H1 (cell line): ENCODE measurements around the gene SPEM3. TPM values are rescaled to one million over a fixed set of nuclear protein-coding genes. Genes with fewer than 3 reads are reported as not detected.

Source experiments
- BRCA1 ChIP-seq: IDR thresholded peaks from 2 replicates; pipeline ENCODE4 v1.6.1; 2012; ENCODE audit warnings: low read depth, low read length, improper control_type of control experiment
- CREB1 ChIP-seq: IDR thresholded peaks from 2 replicates; pipeline ENCODE4 v1.6.1; 2012; ENCODE audit warnings: inconsistent platforms
- CTBP2 ChIP-seq: IDR thresholded peaks from 2 replicates; pipeline ENCODE4 v1.7.0; 2011; ENCODE audit warnings: borderline replicate concordance, mild to moderate bottlenecking, moderate library complexity, mixed read lengths, low read length; ENCODE audit not compliant: insufficient read depth, insufficient read length
- E2F6 ChIP-seq: IDR thresholded peaks from 2 replicates; pipeline ENCODE4 v1.6.1; 2012; ENCODE audit warnings: inconsistent platforms
- EZH2 ChIP-seq: fragments of 200-600 bp; sonication (generic); IDR thresholded peaks from 2 replicates; pipeline ENCODE4 v1.7.1; 2012; ENCODE audit warnings: low read depth, mild to moderate bottlenecking, moderate library complexity, low read length, inconsistent platforms; ENCODE audit not compliant: severe bottlenecking
- HDAC6 ChIP-seq: IDR thresholded peaks from one replicate; pipeline ENCODE4 v1.7.1; 2012; ENCODE audit warnings: low read depth, mild to moderate bottlenecking, inconsistent platforms, low read length, moderate library complexity
- KDM1A ChIP-seq: fragments of 200-600, 300-600 bp; sonication (generic); IDR thresholded peaks from 2 replicates; pipeline ENCODE4 v1.7.1; 2016; ENCODE audit warnings: mild to moderate bottlenecking, low read length, borderline replicate concordance
- RXRA ChIP-seq: IDR thresholded peaks from 2 replicates; pipeline ENCODE4 v1.6.1; 2011; ENCODE audit warnings: low read depth, mild to moderate bottlenecking, low read length, moderate library complexity; ENCODE audit not compliant: insufficient read depth
- SIN3A ChIP-seq, 2 experiments: IDR thresholded peaks in 1 of 2; conservative IDR thresholded peaks in 1 of 2; 2 replicates each; pipeline ENCODE4 v1.6.1; 2011 to 2012; ENCODE audit warnings: low read length in 2 of 2, improper control_type of control experiment in 1 of 2, low read depth in 1 of 2, mild to moderate bottlenecking in 1 of 2
- SP4 ChIP-seq: IDR thresholded peaks from 2 replicates; pipeline ENCODE4 v1.6.1; 2012; ENCODE audit warnings: low read length, inconsistent platforms
- polyA plus RNA-seq, 7 experiments: library from polyadenylated mRNA; depleted of rRNA in 3 of 7; stranded (reverse) in 5 of 7; unstranded in 2 of 7; fragments of >200 nt in 5 of 7; fragments of 200-250 nt in 2 of 7; gene quantifications; 1 replicate in 5 of 7; 2 replicates in 1 of 7; 4 replicates in 1 of 7; pipeline versions ENCODE4 v1.2.1 to v1.2.3, GENCODE V29; 2011 to 2013; ENCODE audit warnings: missing spikeins in 2 of 7, mixed read lengths in 2 of 7
- total RNA-seq: library from RNA; stranded (reverse); fragmentation: NEBNext Ultra II Directional; extraction: Animal tissue kit (Norgen Biotek cat#: 25700); gene quantifications from 2 replicates; pipeline ENCODE4 v1.2.1, GENCODE V29; 2021

The SPEM3 gene
- total and polyA plus RNA-seq, 2 of the 8 experiments (the other 6 are each of a cell fraction or from before 2014, with no cell fraction given) = 0.02 TPM; not detected in 1

- TF ChIP-seq HDAC6 = no peak
- TF ChIP-seq SP4 = no peak
- peak in 1 of 2 experiments; percentile 45; a peak in 1 of 4 replicates for TF ChIP-seq SIN3A (conservative IDR thresholded peaks at IDR 0.05 in 1 of 2, IDR thresholded peaks at IDR 0.05 in 1 of 2; ENCODE audit: low read depth in 1 of 2, low read length in 2 of 2)
- no peak for TF ChIP-seq RXRA
- no peak for TF ChIP-seq BRCA1
- TF ChIP-seq EZH2 = no peak
- TF ChIP-seq E2F6 = no peak
- TF ChIP-seq CREB1 = peak; percentile 39; the same call in 1 of the 2 replicates
- TF ChIP-seq CTBP2 = peak; percentile 25
- no peak for TF ChIP-seq KDM1A
These were observed 16.3 kb downstream of the SPEM3 start, which contains the start of gene CHRNB1 (continued) for GRCh38 chr17:7444682-7445618.
